Non-pigmented ciliary epithelial cell (primary cell): ENCODE measurements around the gene TEX19.
"Not testable (repeated sequence)": the region's sequence is repeated elsewhere in the genome, so short reads cannot be mapped to it uniquely, and the experiment has no call there.

Experiments
- DNase-seq: peaks from one replicate; pipeline ENCODE4 v3.0.0-alpha.2; 2010; ENCODE audit warnings: low read depth

TEX19 gene

DNA sequence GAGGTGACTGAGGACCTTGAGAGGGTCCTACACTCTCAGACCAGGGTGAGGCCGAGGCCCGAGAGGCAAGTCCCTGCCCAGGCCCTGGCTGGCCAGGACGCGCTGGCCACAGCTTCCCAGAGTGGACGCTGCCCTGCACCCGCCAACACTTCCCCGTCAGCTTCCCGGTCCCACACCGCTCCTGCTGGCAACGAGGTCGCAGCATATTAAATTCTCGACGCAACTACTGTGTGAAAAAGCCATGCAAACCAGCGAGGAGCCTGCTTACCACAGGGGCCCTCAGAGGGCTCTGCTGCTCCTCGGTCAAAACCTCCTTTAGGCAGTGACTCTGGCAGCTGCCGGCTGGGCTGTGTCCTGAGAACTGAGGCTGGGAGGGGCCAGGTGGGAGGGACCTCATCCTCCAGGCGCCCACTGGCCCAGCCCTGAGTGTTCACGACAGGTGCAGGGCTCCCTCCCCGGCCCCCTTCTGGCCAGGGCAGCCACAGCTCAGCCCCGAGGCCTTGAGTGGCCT lies 2.1 kb upstream of the TEX19 start:
- DNase-seq = no peak

DNA sequence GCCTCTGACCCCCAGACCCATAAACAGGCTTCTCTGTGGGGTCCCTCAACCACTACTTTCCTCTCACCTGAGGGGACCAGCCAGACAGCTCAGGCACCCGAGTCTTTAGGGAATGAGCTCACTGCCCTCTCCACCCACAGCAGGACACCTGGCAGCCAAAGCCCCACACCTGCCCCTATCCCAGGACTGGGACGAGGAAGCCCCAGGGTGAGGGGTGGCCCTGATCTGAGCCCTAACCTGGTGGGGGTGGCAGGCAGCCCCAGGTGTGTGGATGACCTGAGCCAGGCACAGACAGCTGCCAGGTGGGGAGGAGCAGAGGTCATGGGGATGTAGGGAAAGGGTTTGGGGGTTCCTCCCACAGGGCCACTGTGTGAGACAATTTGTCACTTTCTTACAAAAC lies 1.7 kb upstream of the TEX19 start:
- no peak for DNase-seq

DNA sequence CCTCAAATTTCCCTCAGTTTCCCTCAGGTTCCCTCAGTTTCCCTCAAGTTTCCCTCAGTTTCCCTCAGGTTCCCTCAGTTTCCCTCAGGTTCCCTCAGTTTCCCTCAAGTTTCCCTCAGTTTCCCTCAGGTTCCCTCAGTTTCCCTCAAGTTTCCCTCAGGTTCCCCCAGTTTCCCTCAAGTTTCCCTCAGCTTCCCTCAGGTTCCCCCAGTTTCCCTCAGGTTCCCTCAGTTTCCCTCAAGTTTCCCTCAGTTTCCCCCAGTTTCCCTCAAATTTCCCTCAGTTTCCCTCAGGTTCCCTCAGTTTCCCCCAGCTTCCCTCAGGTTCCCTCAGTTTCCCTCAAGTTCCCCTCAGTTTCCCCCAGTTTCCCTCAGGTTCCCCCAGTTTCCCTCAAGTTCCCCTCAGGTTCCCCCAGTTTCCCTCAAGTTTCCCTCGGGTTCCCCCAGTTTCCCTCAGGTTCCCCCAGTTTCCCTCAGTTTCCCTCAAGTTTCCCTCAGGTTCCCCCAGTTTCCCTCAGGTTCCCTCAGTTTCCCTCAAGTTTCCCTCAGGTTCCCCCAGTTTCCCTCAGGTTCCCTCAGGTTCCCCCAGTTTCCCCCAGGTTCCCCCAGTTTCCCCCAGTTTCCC lies 516 bp downstream of the TEX19 start:
- DNase-seq = not testable (repeated sequence)

DNA sequence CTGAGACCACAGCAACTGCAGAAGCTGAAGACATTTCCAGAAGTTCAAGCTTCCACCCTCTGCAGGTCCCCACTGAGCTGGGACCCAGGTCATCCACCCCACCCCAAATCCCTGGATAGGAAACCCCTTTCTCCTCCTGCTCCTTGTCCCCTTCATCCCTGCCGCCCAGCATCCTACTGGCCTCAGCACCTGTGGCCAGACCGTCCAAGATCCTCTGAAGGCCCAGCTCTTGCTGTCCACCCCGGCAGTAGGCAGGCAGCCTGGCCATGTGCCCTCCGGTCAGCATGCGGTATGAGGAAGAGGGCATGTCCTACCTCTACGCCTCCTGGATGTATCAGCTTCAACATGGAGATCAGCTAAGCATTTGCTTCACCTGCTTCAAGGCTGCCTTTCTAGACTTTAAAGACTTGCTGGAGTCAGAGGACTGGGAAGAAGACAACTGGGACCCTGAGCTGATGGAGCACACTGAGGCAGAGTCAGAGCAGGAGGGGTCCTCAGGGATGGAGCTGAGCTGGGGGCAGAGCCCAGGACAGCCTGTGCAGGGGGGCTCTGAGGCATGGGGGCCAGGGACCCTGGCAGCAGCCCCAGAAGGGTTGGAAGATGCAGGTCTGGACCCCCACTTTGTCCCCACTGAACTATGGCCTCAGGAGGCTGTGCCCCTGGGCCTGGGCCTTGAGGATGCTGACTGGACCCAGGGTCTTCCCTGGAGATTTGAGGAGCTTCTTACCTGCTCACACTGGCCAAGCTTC lies 3.0 kb downstream of the TEX19 start:
- no peak for DNase-seq

DNA sequence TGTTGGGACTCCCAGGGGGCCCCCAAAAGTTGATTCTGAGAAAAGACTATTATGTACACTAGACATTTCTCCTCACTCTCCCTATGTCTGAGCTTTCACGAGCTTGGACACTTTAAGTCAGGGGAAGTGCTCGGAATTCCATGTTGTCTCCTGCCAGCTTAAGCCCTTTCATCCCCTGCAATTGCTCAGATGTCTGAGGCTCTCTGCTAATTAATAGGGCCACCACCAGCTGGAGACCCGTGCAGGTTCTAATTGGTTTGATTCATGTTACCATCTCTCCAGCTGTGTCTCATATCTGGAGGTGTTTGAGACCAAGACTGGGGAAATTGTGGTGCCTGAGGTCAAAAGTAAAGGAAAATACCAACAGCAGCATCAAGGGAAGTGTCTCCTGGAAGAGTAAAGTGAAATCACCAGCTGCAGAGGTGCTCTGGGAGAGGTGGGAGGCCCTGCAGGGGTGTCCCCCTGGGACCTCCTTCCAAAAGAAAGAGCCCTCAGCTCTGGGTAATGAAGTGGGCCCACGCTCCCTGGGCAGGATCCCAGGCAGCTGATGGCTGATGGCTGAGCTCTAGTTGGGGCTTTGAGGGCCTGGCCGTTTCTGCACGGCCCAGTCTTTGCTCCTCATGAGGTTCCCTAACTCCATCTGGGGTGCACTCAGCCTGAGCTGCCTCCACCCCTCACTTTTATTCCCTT lies 6.7 kb downstream of the TEX19 start:
- DNase-seq = no peak

DNA sequence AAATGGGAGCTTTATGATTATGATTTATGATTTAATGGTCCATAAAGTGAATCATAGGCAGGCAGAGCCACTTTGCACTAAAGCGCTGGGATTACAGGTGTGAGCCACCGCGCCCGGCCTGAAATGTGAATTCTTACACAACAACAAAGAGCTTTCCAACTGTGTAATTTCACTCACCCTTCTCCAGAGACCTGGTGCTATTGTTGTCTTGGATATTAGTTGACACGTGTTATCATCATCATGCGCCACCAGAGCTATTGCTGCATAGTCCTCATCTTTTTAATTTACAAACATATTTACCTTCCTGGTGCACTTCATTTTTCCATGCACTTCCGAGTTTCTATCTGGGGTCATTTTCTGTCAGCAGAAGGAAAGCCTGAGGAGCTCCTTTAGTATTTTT lies 7.7 kb downstream of the TEX19 start:
- no peak for DNase-seq

DNA sequence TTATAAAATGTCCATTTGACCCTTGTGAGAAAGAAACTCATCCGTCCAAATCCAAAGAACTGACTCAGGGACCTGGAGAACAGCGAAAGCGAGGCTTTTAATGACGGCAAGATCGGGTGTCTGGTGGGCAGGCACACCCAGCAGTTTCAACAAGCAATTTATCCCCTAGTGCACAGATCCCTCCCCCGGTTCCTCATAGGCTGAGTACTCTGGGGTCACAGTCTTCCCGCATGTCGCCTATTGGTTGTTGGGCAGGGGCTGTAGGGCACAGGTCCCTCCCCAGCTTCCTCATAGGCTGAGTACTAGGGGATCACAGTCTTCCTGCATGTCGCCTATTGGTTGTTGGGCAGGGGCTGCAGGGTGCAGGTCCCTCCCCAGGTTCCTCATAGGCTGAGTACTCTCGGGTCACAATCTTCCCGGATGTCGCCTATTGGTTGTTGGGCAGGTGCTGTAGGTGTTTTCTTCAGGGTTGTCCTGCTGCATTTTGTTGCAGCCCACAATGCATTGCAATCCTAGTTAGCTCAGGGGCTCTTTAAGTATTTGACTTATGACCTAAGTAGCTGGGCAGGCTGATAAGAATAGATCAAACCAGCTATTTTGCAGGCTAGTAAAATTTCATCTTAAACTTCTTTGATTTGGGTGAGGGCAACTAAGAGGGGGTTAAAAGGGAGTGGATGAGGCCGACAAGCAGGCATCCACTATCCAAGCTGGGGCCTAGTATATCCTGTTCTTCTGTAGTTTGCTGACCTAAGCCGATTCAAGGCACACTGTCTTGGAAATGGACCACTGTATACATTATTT lies 8.9 kb downstream of the TEX19 start:
- no peak for DNase-seq

DNA sequence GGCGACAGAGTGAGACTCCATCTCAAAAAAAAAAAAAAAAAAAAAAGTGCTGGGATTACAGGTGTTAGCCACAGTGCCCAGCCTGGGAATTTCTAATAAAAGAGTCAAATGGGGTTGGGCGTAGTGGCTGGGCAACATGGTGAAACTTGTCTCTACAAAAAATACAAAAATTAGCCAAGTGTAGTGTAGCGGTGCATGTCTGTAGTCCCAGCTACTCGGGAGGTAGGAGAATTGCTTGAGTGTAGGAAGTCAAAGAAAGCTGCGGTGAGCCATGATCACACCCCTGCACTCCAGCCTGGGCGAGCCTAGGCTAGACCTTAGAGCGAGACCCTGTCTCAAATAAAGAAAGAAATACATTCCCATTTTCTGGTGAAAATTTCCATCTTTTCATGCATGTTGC lies 10.2 kb downstream of the TEX19 start:
- DNase-seq = no peak

DNA sequence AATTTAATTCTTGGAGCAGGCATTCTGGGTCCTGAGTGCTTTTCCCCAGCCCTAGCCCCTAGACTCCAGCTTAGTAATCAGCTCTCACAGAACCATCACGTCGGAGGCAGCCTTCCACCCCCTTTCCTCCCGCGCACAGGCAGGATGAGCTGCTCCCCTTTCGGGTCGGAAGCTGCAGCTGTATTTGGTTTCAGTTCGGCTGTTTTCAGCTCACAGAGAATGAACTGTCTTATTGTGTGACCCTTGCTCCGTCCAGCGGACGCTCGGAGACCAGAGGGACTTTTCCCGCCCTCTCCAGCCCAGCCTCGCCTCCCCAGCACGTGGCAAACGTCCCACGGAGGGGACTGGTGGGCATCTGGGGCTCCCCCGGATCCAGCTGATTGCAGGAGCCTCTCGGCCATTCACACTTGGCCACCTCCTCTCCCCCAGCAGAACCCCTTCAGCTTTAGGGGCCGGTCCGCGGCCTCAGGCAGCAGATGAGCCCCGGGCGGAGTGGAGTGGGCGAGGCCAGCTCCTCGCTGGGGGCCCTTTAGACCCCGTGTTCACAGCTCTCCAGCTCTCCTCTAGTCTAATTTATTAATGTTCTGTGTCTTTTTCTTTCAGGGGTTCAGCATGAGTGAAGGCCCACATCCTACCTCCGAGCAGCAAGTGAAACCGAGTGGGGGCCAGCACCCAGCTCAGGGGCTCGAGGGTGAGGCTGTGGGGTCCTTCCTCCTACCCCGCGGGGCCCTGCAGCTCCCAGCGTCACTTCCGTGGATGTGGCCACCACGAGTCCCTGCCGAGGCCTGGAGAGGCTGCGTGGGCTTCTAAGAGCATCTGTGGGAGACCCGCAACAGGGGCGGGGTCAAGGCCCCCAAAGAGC lies 11.7 kb downstream of the TEX19 start:
- no peak for DNase-seq

DNA sequence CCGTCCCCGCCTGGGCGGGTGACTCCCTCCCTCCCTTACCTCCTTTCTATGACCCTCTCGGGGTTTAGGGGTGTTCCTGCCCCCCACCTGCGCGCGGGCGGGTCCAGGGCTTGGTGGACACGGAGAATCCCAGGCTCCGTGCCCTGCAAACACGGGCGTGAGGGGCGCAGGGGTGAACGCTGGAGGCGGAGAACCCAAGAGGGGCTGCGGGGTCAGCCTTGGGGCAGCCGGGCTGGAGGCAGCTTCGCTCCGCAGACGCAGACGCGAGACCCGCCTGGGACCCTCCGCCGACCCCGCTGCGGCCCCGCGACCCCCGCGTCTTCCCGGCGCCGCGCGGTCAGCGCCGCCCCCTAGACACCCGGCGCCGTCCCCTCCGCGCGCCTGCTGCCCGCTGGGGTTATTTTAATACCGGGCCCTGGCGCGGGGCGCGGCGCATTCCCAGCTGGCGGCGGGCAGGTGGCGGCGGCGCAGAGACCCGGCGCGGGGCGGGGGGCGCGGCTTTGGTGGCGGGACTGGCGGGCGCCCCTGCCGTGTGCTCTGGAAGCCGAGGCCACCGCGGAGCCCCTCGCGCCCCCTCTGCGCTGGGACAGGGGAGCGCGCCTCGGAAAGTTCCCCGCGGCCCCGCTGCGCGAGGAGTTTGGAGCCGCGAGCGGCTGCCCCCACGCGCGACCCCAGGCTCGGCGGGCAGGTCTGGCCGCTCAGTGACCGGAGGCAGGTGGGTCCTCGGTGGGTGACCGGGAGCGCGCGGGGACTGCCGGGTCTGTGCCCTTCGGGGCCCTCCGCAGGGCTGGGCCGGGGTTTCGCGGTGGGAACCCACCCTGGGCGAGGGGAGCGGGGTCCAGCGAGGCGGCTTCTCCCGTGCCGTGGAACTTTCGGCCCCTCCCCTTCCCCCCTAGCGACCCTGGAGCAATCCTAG lies 12.5 kb downstream of the TEX19 start, which contains the start of gene UTS2R:
Gene UTS2R (plus strand): TSS at position 433 of the 916 bp plus-strand sequence. CDS start 2,560 bp downstream, outside the sequence.
- no peak for DNase-seq

DNA sequence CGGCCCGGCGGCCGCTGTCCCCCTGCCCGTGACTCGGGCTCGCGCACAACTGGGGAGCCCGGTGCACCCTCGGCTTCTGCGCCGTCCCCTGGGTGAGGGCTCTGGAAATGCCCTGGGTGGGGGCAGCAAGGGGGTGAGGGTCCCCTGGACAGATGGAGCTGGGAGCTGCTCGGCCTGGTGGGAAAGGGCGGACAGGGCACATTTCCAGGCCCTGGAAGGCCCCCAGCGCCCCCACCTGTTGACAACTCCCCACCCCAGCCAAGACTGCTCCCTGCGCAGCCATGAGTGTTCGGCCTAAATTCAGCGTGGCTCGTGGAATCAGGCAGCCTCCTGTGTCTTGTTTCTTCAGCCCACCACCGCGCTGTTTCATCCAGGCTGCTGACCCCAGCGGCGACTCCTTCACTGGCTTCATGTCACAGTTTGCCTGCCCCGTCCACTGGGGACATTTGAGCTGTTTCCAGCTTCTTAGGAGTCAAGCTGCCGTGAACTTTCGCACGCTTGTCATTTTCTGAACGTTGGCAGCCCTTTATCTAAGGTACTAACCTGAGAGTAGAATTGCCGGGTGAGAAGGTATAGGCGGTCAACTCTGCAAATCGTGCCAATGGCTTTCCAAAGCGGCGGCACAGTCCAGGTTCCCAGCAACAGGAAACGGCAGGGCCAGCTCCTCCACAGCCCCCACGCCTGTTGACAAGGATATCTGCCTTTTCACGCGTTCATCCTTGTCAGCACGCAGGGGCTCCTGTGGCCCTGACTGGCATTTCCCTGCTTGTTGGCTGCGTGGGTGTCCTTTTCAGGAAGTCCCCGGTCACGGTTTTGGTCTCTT lies 13.4 kb downstream of the TEX19 start:
- DNase-seq = no peak

DNA sequence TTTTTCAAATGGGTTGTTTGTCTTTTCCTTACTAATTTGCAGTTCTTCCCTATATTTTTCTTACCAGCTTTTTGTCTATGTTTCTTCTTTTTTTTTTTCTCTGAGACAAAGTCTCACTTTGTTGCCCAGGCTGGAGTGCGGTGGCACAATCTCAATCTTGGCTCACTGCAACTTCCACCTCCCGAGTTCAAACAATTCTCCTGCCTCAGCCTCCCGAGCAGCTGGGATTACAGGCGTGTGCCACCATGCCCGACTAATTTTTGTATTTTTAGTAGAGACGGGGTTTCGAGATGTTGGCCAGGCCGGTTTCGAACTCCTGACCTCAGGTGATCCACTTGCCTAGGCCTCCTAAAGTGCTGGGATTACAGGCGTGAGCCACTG lies 14.0 kb downstream of the TEX19 start:
- not testable (repeated sequence) for DNase-seq

DNA sequence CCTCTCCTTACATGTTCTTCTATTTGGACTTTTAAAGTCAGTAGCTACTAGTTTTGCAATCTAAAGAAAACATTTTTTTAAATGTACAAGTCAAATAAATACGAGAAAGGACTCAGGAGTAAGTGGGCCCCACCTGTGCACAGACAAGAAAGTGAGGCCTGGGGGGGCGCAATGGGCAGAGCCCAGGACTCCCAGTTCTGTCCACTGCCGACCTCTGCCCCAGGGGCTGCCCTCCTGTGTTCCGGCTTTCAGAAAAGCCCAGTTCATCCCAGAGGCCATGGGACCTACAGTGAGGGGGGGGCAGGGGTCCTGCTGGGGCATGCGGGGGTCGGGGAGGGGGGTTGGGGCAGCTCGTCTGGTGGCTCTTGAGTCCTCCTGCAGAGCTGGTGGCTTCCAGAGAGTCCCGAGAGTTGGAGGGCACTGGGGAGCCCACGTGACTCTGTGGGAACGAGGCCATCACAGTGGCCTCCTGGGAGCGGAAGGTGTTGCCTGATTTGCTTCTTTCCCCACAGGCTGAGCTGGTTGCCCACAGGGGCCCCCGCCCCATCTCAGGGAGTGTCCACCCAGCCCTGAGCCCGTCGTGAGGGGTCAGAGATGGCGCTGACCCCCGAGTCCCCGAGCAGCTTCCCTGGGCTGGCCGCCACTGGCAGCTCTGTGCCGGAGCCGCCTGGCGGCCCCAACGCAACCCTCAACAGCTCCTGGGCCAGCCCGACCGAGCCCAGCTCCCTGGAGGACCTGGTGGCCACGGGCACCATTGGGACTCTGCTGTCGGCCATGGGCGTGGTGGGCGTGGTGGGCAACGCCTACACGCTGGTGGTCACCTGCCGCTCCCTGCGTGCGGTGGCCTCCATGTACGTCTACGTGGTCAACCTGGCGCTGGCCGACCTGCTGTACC lies 14.9 kb downstream of the TEX19 start:
- DNase-seq = no peak

DNA sequence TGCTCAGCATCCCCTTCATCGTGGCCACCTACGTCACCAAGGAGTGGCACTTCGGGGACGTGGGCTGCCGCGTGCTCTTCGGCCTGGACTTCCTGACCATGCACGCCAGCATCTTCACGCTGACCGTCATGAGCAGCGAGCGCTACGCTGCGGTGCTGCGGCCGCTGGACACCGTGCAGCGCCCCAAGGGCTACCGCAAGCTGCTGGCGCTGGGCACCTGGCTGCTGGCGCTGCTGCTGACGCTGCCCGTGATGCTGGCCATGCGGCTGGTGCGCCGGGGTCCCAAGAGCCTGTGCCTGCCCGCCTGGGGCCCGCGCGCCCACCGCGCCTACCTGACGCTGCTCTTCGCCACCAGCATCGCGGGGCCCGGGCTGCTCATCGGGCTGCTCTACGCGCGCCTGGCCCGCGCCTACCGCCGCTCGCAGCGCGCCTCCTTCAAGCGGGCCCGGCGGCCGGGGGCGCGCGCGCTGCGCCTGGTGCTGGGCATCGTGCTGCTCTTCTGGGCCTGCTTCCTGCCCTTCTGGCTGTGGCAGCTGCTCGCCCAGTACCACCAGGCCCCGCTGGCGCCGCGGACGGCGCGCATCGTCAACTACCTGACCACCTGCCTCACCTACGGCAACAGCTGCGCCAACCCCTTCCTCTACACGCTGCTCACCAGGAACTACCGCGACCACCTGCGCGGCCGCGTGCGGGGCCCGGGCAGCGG lies 15.7 kb downstream of the TEX19 start:
- DNase-seq = no peak

DNA sequence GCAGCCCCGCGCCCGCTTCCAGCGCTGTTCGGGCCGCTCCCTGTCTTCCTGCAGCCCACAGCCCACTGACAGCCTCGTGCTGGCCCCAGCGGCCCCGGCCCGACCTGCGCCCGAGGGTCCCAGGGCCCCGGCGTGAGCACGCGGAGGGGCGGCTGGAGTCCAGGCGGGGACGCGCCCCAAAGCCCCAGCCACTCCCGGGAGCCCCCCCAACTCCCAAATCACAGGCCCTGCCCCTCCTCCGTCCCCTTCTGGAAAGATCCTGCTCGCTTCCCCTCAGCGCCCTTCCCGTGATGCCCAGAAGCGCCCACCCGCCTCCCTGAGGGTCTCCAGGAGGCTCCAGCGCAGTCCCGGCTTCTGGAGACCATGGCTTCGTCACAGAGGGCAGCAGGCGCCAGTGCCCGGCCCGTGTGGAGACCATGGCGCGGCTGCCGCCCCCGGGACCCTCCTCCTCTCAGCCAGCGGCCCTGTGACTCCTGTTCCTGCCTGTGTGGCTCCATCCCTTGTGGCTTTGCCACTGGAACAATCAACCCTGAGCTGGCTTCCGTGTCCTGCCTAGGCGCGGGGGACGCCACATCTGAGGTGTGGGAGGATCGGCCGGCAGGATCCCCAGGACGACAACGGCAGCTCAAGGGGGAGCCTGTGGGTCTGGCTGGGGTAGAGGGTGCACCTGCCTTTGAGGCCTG lies 16.5 kb downstream of the TEX19 start:
- DNase-seq = no peak

DNA sequence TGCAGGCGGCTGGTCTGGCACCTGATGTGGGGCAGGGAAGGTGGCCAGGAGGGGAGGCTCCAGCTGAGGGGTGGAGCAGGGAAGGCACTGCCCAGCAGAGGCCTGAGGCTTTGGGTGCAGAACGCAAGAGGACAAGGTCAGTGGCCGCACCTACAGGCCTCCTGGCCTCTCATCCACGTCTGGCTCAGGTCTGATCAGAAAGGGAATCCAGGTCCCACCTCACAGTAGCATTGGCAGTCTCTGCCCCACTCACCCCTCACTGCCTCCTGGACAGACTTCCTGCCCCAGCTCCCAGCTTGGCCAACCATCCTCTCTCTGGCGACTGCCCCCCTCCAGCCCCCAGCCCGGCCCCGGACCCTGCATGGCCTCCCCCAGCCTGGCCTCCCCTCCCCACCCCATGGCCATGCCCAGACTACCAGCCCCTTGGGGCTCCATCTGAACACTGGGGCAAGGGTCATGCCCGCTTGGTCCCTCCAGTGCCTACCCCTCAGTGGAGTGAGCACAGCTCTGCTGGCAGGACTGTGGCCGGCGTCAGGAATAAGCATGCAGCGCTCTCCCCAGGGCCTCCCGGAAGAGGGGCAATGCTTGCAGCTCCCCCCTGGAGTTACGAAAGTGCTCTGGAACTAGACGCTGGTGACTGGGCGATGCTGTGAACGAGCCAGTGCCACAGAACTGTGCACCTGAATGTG lies 17.1 kb downstream of the TEX19 start:
- DNase-seq = no peak
